Spleen (tissue), 7 donors: Measurements from ENCODE around the gene MAGI2.

Experiments
- CTCF ChIP-seq, 11 experiments: fragments of 200-600 bp in 7 of 11; fragments of 450-650 bp in 4 of 11; sonication (generic) in 4 of 11; IDR thresholded peaks in 8 of 11; conservative IDR thresholded peaks in 3 of 11; 1 replicate in 7 of 11; 2 replicates in 4 of 11; pipeline versions ENCODE4 v1.4.0 to v1.8.0; 2016 to 2021; ENCODE audit warnings: antibody characterized with exemption in 11 of 11, inconsistent platforms in 4 of 11, mild to moderate bottlenecking in 1 of 11
- POLR2A ChIP-seq, 3 donors: fragments of 450-650 bp; IDR thresholded peaks; one replicate each; pipeline ENCODE4 v1.5.1; 2017; ENCODE audit warnings: antibody characterized with exemption in 3 of 3, mild to moderate bottlenecking in 1 of 3
- donor health status: DM: no; HTN: no; CAD: no; lungs with moderate emphysema.
- donor health status: DM: no; HTN: no; CAD: no.
- donor health status: DM: no; HTN: no; CAD: no.

GRCh38 chr7:79159040-79159664, 294.3 kb downstream of the MAGI2 start:
- TF ChIP-seq CTCF (IDR thresholded peaks at IDR 0.05 in 8 of 11, conservative IDR thresholded peaks at IDR 0.05 in 3 of 11) (no peak), POLR2A (IDR thresholded peaks at IDR 0.05) (no peak)
